Choroid plexus epithelial cell (primary cell): ENCODE measurements around the gene EGF.
"Not testable (repeated sequence)": the region's sequence is repeated elsewhere in the genome, so short reads cannot be mapped to it uniquely, and the experiment has no call there.

Source experiments
- DNase-seq: peaks from one replicate; pipeline ENCODE4 v3.0.0-alpha.2; 2010; ENCODE audit warnings: low read depth
- H3K4me3 ChIP-seq: 2 replicates; pipeline ENCODE4 v1.5.1; 2011; ENCODE audit warnings: low read depth, mild to moderate bottlenecking, control low read depth, low read length, moderate library complexity
- CTCF ChIP-seq: conservative IDR thresholded peaks from 2 replicates; pipeline ENCODE4 v1.5.1; 2011; ENCODE audit warnings: low read depth, mild to moderate bottlenecking, control low read depth, inconsistent platforms, low read length, moderate library complexity

The EGF gene

GRCh38 chr4:109945056-109945455, 32.4 kb downstream of the EGF start:
- no peak for DNase-seq
- H3K4me3 ChIP-seq: no peak overlapping the region

GRCh38 chr4:109946120-109946519, 33.4 kb downstream of the EGF start:
- no peak for TF ChIP-seq CTCF
- no peak overlapping the region for H3K4me3 ChIP-seq
- no peak for DNase-seq

More at GRCh38 chr4:109945056-109945455, 32.4 kb downstream of the EGF start:
- TF ChIP-seq CTCF: no peak

- DNase-seq: peak; percentile 26
- TF ChIP-seq CTCF: no peak
- no peak overlapping the region for H3K4me3 ChIP-seq
Observed at GRCh38 chr4:109947457-109947856, 34.8 kb downstream of the EGF start.

- no peak for DNase-seq
- H3K4me3 ChIP-seq: no peak overlapping the region
- no peak for TF ChIP-seq CTCF
Observed at GRCh38 chr4:109947918-109948317, 35.2 kb downstream of the EGF start.

- DNase-seq, H3K4me3 ChIP-seq: not testable (repeated sequence)
Observed at GRCh38 chr4:109949099-109949718, 36.5 kb downstream of the EGF start.

GRCh38 chr4:109952612-109953011, 39.9 kb downstream of the EGF start:
- TF ChIP-seq CTCF: no peak
- DNase-seq: no peak

GRCh38 chr4:109953556-109953955, 40.9 kb downstream of the EGF start:
- DNase-seq: no peak
- no peak overlapping the region for H3K4me3 ChIP-seq
- no peak for TF ChIP-seq CTCF

More at GRCh38 chr4:109952612-109953011, 39.9 kb downstream of the EGF start:
- no peak overlapping the region for H3K4me3 ChIP-seq

GRCh38 chr4:109955146-109955545, 42.5 kb downstream of the EGF start:
- no peak for TF ChIP-seq CTCF
- no peak for DNase-seq
- no peak overlapping the region for H3K4me3 ChIP-seq
